Activated naive CD4-positive, alpha-beta T cell treated with anti-CD3 and anti-CD28 coated beads, Interleukin-2, amount 50 U/mL, for 72 hours (primary cell): ENCODE results near the gene ZBTB7A. TPM values are rescaled to one million over a fixed set of nuclear protein-coding genes. Genes with fewer than 3 reads are reported as not detected.
"Not testable (repeated sequence)": the region's sequence is repeated elsewhere in the genome, so short reads cannot be mapped to it uniquely, and the experiment has no call there.

Source experiments
- ATAC-seq, 2 donors: fragments of 150-1000 bp; cut with Tn5 transposase; 2 replicates each; pipeline ENCODE4 v1.10.0; 2021; ENCODE audit warnings: mild to moderate bottlenecking in 2 of 2, moderate library complexity in 2 of 2
- DNase-seq, 2 donors: peaks; one replicate each; pipeline ENCODE4 v3.0.0; 2021 to 2022; ENCODE audit warnings: low spot score in 2 of 2
- H3K27ac Mint-ChIP-seq, 2 donors: one replicate each; pipeline ENCODE4 v1.8.0; 2022; ENCODE audit warnings: mild to moderate bottlenecking in 2 of 2, mixed read lengths in 2 of 2
- H3K36me3 Mint-ChIP-seq, 2 donors: one replicate each; pipeline ENCODE4 v1.8.0; 2022; ENCODE audit warnings: mixed read lengths in 2 of 2
- H3K9me3 Mint-ChIP-seq, 2 donors: one replicate each; pipeline ENCODE4 v1.8.0; 2022; ENCODE audit warnings: mixed read lengths in 2 of 2
- total RNA-seq, 2 donors: library from RNA; stranded (reverse); gene quantifications; one replicate each; pipeline ENCODE4 v1.2.3, GENCODE V29; 2022

The ZBTB7A gene
- total RNA-seq, 2 donors from 2014 or later, result 23.4 to 26.0 TPM

DNA sequence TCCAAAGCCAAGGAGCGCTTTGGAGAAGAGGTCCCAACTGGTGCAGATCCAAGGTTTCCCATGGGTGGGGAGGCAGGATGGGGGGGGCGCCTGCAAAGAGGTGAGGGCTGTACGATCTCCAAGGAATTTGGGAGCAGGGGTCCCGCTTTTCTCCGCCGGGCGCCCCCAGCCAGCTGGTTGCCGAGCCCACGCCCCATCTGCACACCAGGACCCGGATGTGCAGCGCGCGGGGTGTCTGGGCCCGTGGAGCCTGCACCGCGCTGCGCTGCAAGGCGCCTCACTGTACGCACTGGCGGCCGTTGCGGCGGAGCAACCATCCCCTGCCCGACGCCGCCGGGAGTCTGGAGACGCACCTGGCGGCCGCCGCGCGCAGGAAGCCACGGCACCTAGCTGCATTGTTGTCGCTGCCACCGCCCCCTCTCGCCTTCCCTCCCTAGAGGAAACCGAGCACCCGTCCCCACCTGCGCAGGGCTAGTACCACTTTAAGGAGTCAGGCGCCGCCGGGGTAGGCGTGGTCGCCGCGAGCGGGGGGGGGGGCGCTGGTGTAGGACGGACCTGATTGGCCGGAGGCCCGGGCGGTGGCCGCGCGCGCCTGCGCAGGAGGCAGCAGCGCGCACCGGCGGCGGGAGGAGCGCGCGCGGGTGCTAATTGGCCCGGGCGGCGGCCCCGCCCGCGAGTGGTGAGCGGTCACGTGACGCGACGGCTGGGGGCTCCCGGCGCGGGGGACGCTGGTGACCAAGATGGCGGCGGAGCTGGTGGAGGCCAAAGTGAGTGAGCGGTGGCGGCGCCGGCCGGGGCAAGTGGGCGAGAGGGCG lies 59.5 kb downstream of the ZBTB7A start, which contains the start of gene PIAS4:
Gene PIAS4, plus strand, starts transcription at position 716 of the 815 bp plus-strand sequence. Its CDS starts 25 bp downstream, at position 741.
- peak within 1 kb of the TSS; percentile 90 to 96 for H3K27ac Mint-ChIP-seq
- peaks cover 7 to 8% of the 10 kb centered on the region in 2 donors for H3K36me3 Mint-ChIP-seq
- ATAC-seq (peak; percentile 96 to 97), DNase-seq (peak; percentile 95 to 98)
- H3K9me3 Mint-ChIP-seq, result no peaks in the 10 kb centered on the region

DNA sequence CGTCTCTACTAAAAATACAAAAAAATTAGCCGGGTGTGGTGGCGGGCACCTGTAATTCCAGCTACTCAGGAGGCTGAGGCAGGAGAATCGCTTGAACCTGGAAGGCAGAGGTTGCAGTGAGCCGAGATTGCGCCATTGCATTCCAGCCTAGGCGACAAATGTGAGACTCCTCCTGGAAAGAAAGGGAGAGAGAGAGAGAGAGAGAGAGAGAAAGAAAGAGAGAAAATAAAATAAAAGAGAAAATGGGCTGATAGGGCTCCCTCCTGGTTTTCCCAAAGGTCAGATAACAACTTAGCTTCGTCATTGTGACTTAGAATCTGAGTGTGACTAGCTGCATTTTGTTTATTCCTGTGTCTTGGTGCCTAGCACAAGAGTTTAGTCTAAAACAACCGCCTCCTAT lies 61.3 kb downstream of the ZBTB7A start:
- H3K9me3 Mint-ChIP-seq, H3K36me3 Mint-ChIP-seq, ATAC-seq: not testable (repeated sequence)

DNA sequence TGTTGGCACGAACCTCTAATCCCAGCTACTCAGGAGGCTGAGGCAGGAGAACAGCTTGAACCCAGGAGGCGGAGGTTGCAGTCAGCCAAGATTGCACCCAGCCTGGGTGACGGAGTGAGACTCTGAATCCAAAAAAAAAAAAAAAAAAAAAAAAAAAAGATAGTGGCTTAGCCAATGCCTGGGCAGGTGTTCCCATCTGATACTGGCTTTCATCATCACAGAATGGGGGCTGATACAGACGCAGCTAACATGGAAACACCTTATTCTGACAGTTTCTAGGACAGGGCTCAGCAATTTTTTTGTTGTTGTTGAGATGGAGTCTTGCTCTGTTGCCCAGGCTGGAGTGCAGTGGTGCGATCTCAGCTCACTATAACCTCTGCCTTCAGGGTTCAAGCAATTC lies 65.9 kb downstream of the ZBTB7A start:
- DNase-seq, ATAC-seq, H3K36me3 Mint-ChIP-seq, H3K27ac Mint-ChIP-seq, H3K9me3 Mint-ChIP-seq: not testable (repeated sequence)

More for the DNA sequence above, 61.3 kb downstream of the ZBTB7A start:
- DNase-seq, result not testable (repeated sequence)
- H3K27ac Mint-ChIP-seq, result peak overlapping the region in 1 of 2 donors; percentile 75

DNA sequence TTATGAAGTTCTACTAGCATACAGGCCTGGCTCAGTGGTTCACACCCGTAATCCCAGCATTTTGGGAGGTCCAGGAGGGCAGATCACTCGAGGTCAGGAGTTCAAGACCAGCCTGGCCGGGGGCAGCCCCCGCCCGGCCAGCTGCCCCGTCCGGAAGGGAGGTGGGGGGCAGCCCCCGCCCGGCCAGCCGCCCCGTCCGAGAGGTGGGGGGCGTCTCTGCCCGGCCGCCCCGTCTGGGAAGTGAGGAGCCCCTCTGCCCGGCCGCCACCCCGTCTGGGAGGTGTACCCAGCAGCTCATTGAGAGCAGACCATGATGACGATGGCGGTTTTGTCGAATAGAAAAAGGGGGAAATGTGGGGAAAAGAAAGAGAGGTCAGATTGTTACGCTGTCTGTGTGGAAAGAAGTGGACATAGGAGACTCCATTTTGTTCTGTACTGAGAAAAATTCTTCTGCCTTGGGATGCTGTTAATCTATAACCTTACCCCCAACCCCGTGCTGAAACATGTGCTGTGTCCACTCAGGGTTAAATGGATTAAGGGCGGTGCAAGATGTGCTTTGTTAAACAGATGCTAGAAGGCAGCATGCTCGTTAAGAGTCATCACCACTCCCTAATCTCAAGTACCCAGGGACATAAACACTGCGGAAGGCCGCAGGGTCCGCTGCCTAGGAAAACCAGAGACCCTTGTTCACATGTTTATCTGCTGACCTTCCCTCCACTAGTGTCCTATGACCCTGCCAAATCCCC lies 67.9 kb downstream of the ZBTB7A start:
- not testable (repeated sequence) for H3K9me3 Mint-ChIP-seq, DNase-seq, H3K27ac Mint-ChIP-seq, H3K36me3 Mint-ChIP-seq, ATAC-seq

DNA sequence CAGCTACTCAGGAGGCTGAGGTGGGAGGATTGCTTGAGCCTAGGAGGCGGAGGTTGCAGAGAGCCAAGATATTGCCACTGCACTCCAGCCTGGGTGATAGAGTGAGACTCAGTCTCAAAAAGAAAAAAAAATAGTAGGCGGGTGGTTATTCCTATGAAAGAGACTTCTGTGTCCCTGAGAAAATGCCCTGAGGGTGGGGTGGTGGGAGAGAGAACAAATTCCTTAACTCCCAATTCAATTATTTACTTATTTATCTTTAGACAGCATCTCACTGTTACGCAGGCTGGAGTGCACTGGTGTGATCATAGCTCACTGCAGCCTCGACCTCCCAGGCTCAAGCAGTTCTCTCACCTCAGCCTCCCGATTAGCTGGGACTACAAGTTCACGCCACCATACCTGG lies 71.1 kb downstream of the ZBTB7A start:
- no peak overlapping the region for H3K27ac Mint-ChIP-seq
- DNase-seq, result no peak
- H3K9me3 Mint-ChIP-seq, result peaks cover 3 to 4% of the 10 kb centered on the region in 2 donors
- H3K36me3 Mint-ChIP-seq, result peaks cover 0 to 5% of the 10 kb centered on the region in 2 donors
- ATAC-seq, result no peak

Other genes starting within 250 kb of the ZBTB7A start
- gene ZFR2, start 197.9 kb downstream of the ZBTB7A start, total RNA-seq, result under 1 TPM; 0.11 to 0.70 TPM
- gene ATCAY, start 186.2 kb downstream of the ZBTB7A start, total RNA-seq, result under 1 TPM in 1 of 2 donors, not detected in 1; 0.39 TPM
- not detected for gene NMRK2, start 133.8 kb downstream of the ZBTB7A start, total RNA-seq
- gene DAPK3, start 95.8 kb downstream of the ZBTB7A start, total RNA-seq, result 10 to 100 TPM; 28.4 to 61.4 TPM
- gene EEF2, start 81.4 kb downstream of the ZBTB7A start, total RNA-seq, result 1,000 to 10,000 TPM; 3,216 to 3,705 TPM
- gene PIAS4, start 59.2 kb downstream of the ZBTB7A start, total RNA-seq, result 10 to 100 TPM; 28.0 to 30.6 TPM
- gene MAP2K2, start 57.2 kb upstream of the ZBTB7A start, total RNA-seq, result 100 to 1,000 TPM; 125 to 187 TPM
- gene CREB3L3, start 86.7 kb upstream of the ZBTB7A start, total RNA-seq, result under 1 TPM in 1 of 2 donors, not detected in 1; 0.59 TPM
- 10 to 100 TPM; 35.3 to 37.9 TPM for gene SIRT6, start 115.7 kb upstream of the ZBTB7A start, total RNA-seq
- 1 to 10 TPM; 1.7 to 4.2 TPM for gene ANKRD24, start 115.8 kb upstream of the ZBTB7A start, total RNA-seq
- gene EBI3, start 162.6 kb upstream of the ZBTB7A start, total RNA-seq, result 10 to 100 TPM in 1 of 2 donors, 1 to 10 TPM in 1; 1.4 to 34.9 TPM
- gene YJU2, start 180.2 kb upstream of the ZBTB7A start, total RNA-seq, result 10 to 100 TPM; 22.7 to 28.0 TPM
- gene SHD, start 212.4 kb upstream of the ZBTB7A start, total RNA-seq, result not detected
- gene TMIGD2, start 235.5 kb upstream of the ZBTB7A start, total RNA-seq, result 10 to 100 TPM; 10.7 to 45.2 TPM
- 10 to 100 TPM; 15.3 to 38.0 TPM for gene FSD1, start 237.7 kb upstream of the ZBTB7A start, total RNA-seq